Stimulated activated CD8-positive, alpha-beta memory T cell treated with anti-CD3 and anti-CD28 coated beads, Interleukin-7, amount 100 ng/mL, for 4 hours (primary cell): ENCODE data around the gene TPCN2.
A peak's percentile ranks its signal among the peaks of the same experiment; 100 is the strongest.

ENCODE experiments used
- DNase-seq, 2 donors: peaks; one replicate each; pipeline ENCODE4 v3.0.0-alpha.2; 2020; ENCODE audit warnings: low read depth in 2 of 2

Gene TPCN2

GRCh38 chr11:69037074-69037473 lies 11.7 kb upstream of the TPCN2 start:
- no peak for DNase-seq

- DNase-seq, result no peak
Measured at GRCh38 chr11:69037544-69037943, 11.2 kb upstream of the TPCN2 start.

GRCh38 chr11:69039501-69039900 lies 9.2 kb upstream of the TPCN2 start:
- no peak for DNase-seq

GRCh38 chr11:69040051-69040450 lies 8.7 kb upstream of the TPCN2 start:
- DNase-seq, result no peak

- no peak for DNase-seq
Measured at GRCh38 chr11:69040581-69041260, 8.0 kb upstream of the TPCN2 start.

GRCh38 chr11:69041516-69041915 lies 7.2 kb upstream of the TPCN2 start:
- no peak for DNase-seq

GRCh38 chr11:69044111-69045013 lies 4.4 kb upstream of the TPCN2 start:
- DNase-seq, result no peak

GRCh38 chr11:69048031-69048693 lies 570 bp upstream of the TPCN2 start:
- no peak for DNase-seq

GRCh38 chr11:69049490-69049867 lies 747 bp downstream of the TPCN2 start:
- no peak for DNase-seq

- no peak for DNase-seq
Measured at GRCh38 chr11:69050592-69051380, 2.1 kb downstream of the TPCN2 start.

- DNase-seq, result no peak
Measured at GRCh38 chr11:69051381-69052342, 2.9 kb downstream of the TPCN2 start.

GRCh38 chr11:69052343-69053168 lies 3.8 kb downstream of the TPCN2 start:
- DNase-seq, result no peak

- no peak for DNase-seq
Measured at GRCh38 chr11:69053169-69053477, 4.4 kb downstream of the TPCN2 start.

- no peak for DNase-seq
Measured at GRCh38 chr11:69053546-69054396, 5.0 kb downstream of the TPCN2 start.

GRCh38 chr11:69054397-69055211 lies 5.9 kb downstream of the TPCN2 start:
- DNase-seq, result no peak

GRCh38 chr11:69055212-69055586 lies 6.5 kb downstream of the TPCN2 start:
- no peak for DNase-seq

GRCh38 chr11:69055598-69056516 lies 7.1 kb downstream of the TPCN2 start:
- DNase-seq, result peak; percentile 13 to 20
